Aorta (tissue), 4 donors: Measurements from ENCODE around the gene ATIC. TPM values are rescaled to one million over a fixed set of nuclear protein-coding genes. Genes with fewer than 3 reads are reported as not detected.

Experiments
- polyA plus RNA-seq, 2 donors: library from polyadenylated mRNA; stranded (reverse); fragments of 200-250 nt; gene quantifications; one replicate each; pipeline ENCODE4 v1.2.3, GENCODE V29; 2013
- total RNA-seq, 2 donors: library from RNA; stranded (reverse); fragmentation: NEBNext Ultra II Directional; extraction: Animal tissue kit (Norgen Biotek cat#: 25700); gene quantifications; one replicate each; pipeline ENCODE4 v1.2.1, GENCODE V29; 2021
- donor health status: healthy with polysubstance abuse.
- donor health status: Bipolar disorder and iron deficiency.
- donor health status: DM: no; HTN: no; CAD: no.
- donor health status: DM: yes; HTN: yes; CAD: no.

Gene ATIC
- total and polyA plus RNA-seq, 4 donors, result 40.3 to 66.2 (median 43.3) TPM

Other genes starting within 250 kb of the ATIC start
- gene ABCA12, start 173.4 kb upstream of the ATIC start, total RNA-seq, result not detected
- not detected for gene ABCA12, start 173.4 kb upstream of the ATIC start, polyA plus RNA-seq
- 1,000 to 10,000 TPM; 4,393 to 6,899 TPM for gene FN1, start 124.0 kb downstream of the ATIC start, total RNA-seq
- over 10,000 TPM in 1 of 2 donors, 100 to 1,000 TPM in 1; 916 to 12,965 TPM for gene FN1, start 124.0 kb downstream of the ATIC start, polyA plus RNA-seq